Measurements from ENCODE around the gene CTNNBL1.

Gene CTNNBL1

DNA sequence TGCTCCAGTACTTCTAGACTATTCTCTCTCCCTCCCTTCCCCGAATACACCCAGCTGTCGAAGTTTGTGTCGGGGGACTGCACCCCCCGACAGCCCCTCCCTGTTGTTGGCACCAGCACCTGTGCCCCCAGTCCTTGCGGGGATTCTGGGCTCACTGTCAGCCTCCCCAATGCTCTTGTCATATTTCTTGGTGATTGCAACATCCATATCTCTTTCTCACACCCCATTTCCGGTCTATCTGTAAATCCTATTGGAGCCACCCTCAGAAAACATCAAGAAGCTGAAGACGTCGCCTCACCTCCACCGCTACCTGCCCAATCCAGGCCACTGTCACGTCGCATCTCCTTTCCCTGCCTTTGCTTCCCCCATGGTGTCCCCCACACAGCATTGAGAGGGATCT is 176.5 kb downstream of the CTNNBL1 start:
- TF ChIP-seq, protein P1, sequence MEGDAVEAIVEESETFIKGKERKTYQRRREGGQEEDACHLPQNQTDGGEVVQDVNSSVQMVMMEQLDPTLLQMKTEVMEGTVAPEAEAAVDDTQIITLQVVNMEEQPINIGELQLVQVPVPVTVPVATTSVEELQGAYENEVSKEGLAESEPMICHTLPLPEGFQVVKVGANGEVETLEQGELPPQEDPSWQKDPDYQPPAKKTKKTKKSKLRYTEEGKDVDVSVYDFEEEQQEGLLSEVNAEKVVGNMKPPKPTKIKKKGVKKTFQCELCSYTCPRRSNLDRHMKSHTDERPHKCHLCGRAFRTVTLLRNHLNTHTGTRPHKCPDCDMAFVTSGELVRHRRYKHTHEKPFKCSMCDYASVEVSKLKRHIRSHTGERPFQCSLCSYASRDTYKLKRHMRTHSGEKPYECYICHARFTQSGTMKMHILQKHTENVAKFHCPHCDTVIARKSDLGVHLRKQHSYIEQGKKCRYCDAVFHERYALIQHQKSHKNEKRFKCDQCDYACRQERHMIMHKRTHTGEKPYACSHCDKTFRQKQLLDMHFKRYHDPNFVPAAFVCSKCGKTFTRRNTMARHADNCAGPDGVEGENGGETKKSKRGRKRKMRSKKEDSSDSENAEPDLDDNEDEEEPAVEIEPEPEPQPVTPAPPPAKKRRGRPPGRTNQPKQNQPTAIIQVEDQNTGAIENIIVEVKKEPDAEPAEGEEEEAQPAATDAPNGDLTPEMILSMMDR (IDR thresholded peaks at IDR 0.05; ENCODE audit: insufficient read depth, low read length, poor library complexity, severe bottlenecking) = no peak
- Histone ChIP-seq H3K4me3 (replicated peaks; ENCODE audit: low read depth, low read length) (no peak overlapping the region), H3K27me3 (replicated peaks; ENCODE audit: control insufficient read depth, insufficient read depth, low read length) (no peaks in the 10 kb centered on the region), H3K36me3 (ENCODE audit: control insufficient read depth, insufficient read depth, low read length) (peaks cover 21% of the 10 kb centered on the region)
- DNase-seq (ENCODE audit: extremely low read depth, insufficient read length) = no peak

DNA sequence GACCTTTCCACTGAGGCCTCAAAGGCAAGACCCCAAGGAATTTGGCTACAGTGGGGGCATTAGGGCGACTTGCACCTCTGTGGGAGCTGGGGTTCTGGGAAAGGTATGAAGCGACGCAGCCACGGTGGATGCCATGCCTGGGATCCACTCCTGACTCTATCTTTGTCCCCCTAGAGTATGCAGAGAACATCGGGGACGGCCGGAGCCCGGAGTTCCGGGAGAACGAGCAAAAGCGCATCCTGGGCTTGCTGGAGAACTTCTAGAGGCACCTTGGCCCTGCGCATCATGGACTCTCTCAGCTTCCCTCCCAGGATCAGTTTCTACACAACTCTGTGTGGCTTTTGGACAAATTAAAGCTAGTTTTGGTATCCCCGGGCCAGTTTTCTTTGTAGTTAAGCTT is 177.9 kb downstream of the CTNNBL1 start:
- no peak overlapping the region for H3K4me3 ChIP-seq (replicated peaks; ENCODE audit: low read depth, low read length)
- no peaks in the 10 kb centered on the region for H3K27me3 ChIP-seq (replicated peaks; ENCODE audit: control insufficient read depth, insufficient read depth, low read length)
- H3K36me3 ChIP-seq (ENCODE audit: control insufficient read depth, insufficient read depth, low read length) = peaks cover 21% of the 10 kb centered on the region
- no peak for DNase-seq (ENCODE audit: extremely low read depth, insufficient read length)
- TF ChIP-seq, protein P1 (IDR thresholded peaks at IDR 0.05; ENCODE audit: insufficient read depth, low read length, poor library complexity, severe bottlenecking) = no peak

DNA sequence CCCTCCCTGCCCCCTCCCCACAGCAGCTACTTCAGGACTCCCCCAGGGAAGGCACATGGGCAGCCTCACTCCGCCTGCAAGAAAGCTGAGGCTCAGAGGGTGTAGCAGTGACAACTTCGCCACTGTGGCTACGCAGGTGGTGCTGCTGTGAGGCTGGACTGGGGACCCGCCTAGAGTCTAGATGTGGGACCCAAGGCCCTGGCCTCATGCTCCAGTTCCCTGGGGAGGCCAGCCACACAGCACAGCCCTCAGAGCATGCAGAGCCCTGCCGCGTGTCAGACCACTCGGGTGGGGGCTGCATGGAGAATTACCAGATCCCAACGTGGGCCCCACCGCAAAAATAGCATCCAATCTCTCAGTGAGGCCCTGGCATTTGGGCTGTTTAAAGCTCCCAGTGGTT is 178.3 kb downstream of the CTNNBL1 start:
- no peak for DNase-seq (ENCODE audit: extremely low read depth, insufficient read length)
- TF ChIP-seq, protein P1 (IDR thresholded peaks at IDR 0.05; ENCODE audit: insufficient read depth, low read length, poor library complexity, severe bottlenecking) = no peak
- H3K4me3 ChIP-seq (replicated peaks; ENCODE audit: low read depth, low read length) = no peak overlapping the region
- peaks cover 21% of the 10 kb centered on the region for H3K36me3 ChIP-seq (ENCODE audit: control insufficient read depth, insufficient read depth, low read length)
- no peaks in the 10 kb centered on the region for H3K27me3 ChIP-seq (replicated peaks; ENCODE audit: control insufficient read depth, insufficient read depth, low read length)

- Histone ChIP-seq H3K4me3 (replicated peaks; ENCODE audit: low read depth, low read length) (no peak overlapping the region), H3K27me3 (replicated peaks; ENCODE audit: control insufficient read depth, insufficient read depth, low read length) (no peaks in the 10 kb centered on the region), H3K36me3 (ENCODE audit: control insufficient read depth, insufficient read depth, low read length) (peaks cover 20% of the 10 kb centered on the region)
- no peak for DNase-seq (ENCODE audit: extremely low read depth, insufficient read length)
- TF ChIP-seq, protein P1 (IDR thresholded peaks at IDR 0.05; ENCODE audit: insufficient read depth, low read length, poor library complexity, severe bottlenecking) = no peak
Measured at GRCh38 chr20:37873884-37874283, 180.1 kb downstream of the CTNNBL1 start.

DNA sequence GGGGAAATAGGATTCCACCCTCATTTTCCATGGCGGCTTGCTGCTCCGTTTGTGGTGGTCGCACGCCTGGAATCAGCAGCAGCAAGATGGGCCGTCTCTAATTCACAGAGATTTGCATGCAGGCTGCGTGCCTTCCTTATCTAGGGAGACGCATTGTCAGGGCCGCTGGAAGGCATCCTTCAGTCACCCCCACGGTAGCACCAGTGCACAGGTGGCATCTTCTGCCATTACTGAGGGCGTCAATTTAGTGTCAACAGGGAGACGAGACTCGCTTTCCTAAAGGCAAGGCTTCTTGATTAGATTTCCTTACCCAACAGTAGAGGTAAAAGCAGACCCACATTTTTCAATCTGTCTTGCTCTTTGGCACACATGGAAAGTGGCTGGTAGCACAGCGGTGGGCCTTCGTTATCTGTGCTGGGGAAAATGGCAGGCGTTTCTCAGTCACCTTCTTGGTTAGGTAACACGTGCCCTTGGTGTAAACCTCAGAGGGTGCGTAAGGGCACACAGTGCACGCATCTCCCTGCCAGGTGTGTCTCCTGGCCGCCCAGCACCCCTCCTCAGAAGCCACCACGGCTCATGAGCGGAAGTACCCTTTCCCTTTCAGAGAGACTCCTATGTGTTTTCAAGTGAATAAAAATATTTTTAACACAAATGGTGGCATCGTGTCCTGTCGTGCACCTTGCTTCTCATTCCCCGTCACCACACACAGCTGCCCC is 181.8 kb downstream of the CTNNBL1 start:
- no peak for DNase-seq (ENCODE audit: extremely low read depth, insufficient read length)
- TF ChIP-seq, protein P1 (IDR thresholded peaks at IDR 0.05; ENCODE audit: insufficient read depth, low read length, poor library complexity, severe bottlenecking) = no peak
- Histone ChIP-seq H3K4me3 (replicated peaks; ENCODE audit: low read depth, low read length) (no peak overlapping the region), H3K36me3 (ENCODE audit: control insufficient read depth, insufficient read depth, low read length) (peaks cover 15% of the 10 kb centered on the region), H3K27me3 (replicated peaks; ENCODE audit: control insufficient read depth, insufficient read depth, low read length) (no peaks in the 10 kb centered on the region)

DNA sequence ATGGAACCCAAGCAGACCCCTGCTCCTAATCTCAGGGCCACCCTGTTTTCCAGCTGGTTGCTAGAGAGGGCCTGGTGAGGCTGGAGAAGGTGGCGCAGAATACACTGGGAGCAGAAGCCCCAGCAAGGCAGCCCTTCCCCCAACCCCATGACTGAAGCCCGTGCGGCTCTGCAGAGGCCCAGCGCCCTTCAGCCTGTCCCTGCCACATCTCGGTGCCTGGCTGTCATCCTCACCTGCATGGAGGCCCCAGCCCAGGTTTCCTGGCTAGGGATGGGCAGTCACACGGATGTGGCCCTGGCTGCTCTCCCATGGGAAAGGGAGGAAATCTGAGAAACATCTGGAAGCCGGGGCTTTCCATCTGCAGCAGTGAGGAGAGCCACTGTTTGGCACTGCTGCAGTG is 183.0 kb downstream of the CTNNBL1 start:
- Histone ChIP-seq H3K27me3 (replicated peaks; ENCODE audit: control insufficient read depth, insufficient read depth, low read length) (no peaks in the 10 kb centered on the region), H3K4me3 (replicated peaks; ENCODE audit: low read depth, low read length) (no peak overlapping the region), H3K36me3 (ENCODE audit: control insufficient read depth, insufficient read depth, low read length) (peaks cover 13% of the 10 kb centered on the region)
- TF ChIP-seq, protein P1 (IDR thresholded peaks at IDR 0.05; ENCODE audit: insufficient read depth, low read length, poor library complexity, severe bottlenecking) = no peak
- no peak for DNase-seq (ENCODE audit: extremely low read depth, insufficient read length)

Measured in GM06990 (cell line).